WTC11 (cell line): ENCODE results near the gene UBFD1.

Experiments used
- ESRRA ChIP-seq: sonication (generic); formaldehyde crosslinking; IDR thresholded peaks from 2 replicates; pipeline ENCODE4 v1.8.1; 2022; ENCODE audit warnings: mild to moderate bottlenecking, missing genetic modification reagents, borderline replicate concordance
- JAZF1 ChIP-seq: fragments of 250-450 bp; sonication (Bioruptor Pico); IDR thresholded peaks from 2 replicates; pipeline ENCODE4 v1.9.0; 2021; ENCODE audit warnings: moderate library complexity, mild to moderate bottlenecking, inconsistent platforms
- JUN ChIP-seq: sonication (generic); formaldehyde crosslinking; IDR thresholded peaks from 2 replicates; pipeline ENCODE4 v1.8.0; 2023; ENCODE audit warnings: mild to moderate bottlenecking, missing genetic modification reagents
- MAX ChIP-seq: sonication (generic); formaldehyde crosslinking; IDR thresholded peaks from 2 replicates; pipeline ENCODE4 v1.8.0; 2022; ENCODE audit warnings: mild to moderate bottlenecking, missing genetic modification reagents
- ZBTB43 ChIP-seq: sonication (generic); formaldehyde crosslinking; IDR thresholded peaks from 2 replicates; pipeline ENCODE4 v1.8.1; 2023; ENCODE audit warnings: mild to moderate bottlenecking, missing genetic modification reagents
- ZNF532 ChIP-seq: fragments of 250-450 bp; sonication (Bioruptor Pico); IDR thresholded peaks from 2 replicates; pipeline ENCODE4 v1.9.0; 2021; ENCODE audit warnings: mild to moderate bottlenecking, borderline replicate concordance
- TF ChIP-seq, protein P1 (sequence below): sonication (generic); formaldehyde crosslinking; IDR thresholded peaks from 2 replicates; pipeline ENCODE4 v1.8.1; 2023; ENCODE audit warnings: mild to moderate bottlenecking, missing genetic modification reagents
- TF ChIP-seq, protein P2 (sequence below): fragments of 200-600 bp; IDR thresholded peaks from 2 replicates; pipeline ENCODE4 v1.8.0; 2022; ENCODE audit warnings: antibody characterized with exemption
- TF ChIP-seq, protein P3 (sequence below): sonication (generic); formaldehyde crosslinking; IDR thresholded peaks from 2 replicates; pipeline ENCODE4 v1.8.1; 2023; ENCODE audit warnings: mild to moderate bottlenecking, missing genetic modification reagents, borderline replicate concordance
- TF ChIP-seq, protein P4 (sequence below): sonication (generic); formaldehyde crosslinking; IDR thresholded peaks from 2 replicates; pipeline ENCODE4 v1.8.0; 2022; ENCODE audit warnings: missing genetic modification reagents
- TF ChIP-seq, protein P5 (sequence below): sonication (generic); formaldehyde crosslinking; conservative IDR thresholded peaks from 2 replicates; pipeline ENCODE4 v1.8.1; 2022; ENCODE audit warnings: mild to moderate bottlenecking, missing genetic modification reagents

DNA sequence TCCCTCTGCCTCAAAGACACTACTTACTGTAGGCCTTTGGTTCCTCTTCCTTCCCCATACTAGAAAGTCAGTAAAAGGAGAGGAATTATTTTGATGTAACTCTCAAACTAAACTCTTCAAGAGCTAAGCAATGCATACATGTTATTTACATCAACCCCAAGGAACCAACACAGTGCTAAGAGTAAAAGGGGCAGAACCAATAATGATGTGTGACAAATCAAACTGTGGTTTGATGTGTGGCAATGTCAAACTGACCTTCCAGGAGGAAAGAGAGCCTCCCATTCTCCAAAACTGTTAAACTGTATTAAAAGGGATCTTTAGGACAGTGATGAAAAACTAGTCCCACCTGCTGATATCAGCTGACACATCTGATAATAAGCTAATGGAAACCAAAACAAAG is 22.9 kb downstream of the UBFD1 start:
- TF ChIP-seq, protein P1, sequence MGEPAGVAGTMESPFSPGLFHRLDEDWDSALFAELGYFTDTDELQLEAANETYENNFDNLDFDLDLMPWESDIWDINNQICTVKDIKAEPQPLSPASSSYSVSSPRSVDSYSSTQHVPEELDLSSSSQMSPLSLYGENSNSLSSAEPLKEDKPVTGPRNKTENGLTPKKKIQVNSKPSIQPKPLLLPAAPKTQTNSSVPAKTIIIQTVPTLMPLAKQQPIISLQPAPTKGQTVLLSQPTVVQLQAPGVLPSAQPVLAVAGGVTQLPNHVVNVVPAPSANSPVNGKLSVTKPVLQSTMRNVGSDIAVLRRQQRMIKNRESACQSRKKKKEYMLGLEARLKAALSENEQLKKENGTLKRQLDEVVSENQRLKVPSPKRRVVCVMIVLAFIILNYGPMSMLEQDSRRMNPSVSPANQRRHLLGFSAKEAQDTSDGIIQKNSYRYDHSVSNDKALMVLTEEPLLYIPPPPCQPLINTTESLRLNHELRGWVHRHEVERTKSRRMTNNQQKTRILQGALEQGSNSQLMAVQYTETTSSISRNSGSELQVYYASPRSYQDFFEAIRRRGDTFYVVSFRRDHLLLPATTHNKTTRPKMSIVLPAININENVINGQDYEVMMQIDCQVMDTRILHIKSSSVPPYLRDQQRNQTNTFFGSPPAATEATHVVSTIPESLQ (CRISPR knock-in tag) = no peak
- TF ChIP-seq, protein P2, sequence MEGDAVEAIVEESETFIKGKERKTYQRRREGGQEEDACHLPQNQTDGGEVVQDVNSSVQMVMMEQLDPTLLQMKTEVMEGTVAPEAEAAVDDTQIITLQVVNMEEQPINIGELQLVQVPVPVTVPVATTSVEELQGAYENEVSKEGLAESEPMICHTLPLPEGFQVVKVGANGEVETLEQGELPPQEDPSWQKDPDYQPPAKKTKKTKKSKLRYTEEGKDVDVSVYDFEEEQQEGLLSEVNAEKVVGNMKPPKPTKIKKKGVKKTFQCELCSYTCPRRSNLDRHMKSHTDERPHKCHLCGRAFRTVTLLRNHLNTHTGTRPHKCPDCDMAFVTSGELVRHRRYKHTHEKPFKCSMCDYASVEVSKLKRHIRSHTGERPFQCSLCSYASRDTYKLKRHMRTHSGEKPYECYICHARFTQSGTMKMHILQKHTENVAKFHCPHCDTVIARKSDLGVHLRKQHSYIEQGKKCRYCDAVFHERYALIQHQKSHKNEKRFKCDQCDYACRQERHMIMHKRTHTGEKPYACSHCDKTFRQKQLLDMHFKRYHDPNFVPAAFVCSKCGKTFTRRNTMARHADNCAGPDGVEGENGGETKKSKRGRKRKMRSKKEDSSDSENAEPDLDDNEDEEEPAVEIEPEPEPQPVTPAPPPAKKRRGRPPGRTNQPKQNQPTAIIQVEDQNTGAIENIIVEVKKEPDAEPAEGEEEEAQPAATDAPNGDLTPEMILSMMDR = no peak
- TF ChIP-seq, protein P3, sequence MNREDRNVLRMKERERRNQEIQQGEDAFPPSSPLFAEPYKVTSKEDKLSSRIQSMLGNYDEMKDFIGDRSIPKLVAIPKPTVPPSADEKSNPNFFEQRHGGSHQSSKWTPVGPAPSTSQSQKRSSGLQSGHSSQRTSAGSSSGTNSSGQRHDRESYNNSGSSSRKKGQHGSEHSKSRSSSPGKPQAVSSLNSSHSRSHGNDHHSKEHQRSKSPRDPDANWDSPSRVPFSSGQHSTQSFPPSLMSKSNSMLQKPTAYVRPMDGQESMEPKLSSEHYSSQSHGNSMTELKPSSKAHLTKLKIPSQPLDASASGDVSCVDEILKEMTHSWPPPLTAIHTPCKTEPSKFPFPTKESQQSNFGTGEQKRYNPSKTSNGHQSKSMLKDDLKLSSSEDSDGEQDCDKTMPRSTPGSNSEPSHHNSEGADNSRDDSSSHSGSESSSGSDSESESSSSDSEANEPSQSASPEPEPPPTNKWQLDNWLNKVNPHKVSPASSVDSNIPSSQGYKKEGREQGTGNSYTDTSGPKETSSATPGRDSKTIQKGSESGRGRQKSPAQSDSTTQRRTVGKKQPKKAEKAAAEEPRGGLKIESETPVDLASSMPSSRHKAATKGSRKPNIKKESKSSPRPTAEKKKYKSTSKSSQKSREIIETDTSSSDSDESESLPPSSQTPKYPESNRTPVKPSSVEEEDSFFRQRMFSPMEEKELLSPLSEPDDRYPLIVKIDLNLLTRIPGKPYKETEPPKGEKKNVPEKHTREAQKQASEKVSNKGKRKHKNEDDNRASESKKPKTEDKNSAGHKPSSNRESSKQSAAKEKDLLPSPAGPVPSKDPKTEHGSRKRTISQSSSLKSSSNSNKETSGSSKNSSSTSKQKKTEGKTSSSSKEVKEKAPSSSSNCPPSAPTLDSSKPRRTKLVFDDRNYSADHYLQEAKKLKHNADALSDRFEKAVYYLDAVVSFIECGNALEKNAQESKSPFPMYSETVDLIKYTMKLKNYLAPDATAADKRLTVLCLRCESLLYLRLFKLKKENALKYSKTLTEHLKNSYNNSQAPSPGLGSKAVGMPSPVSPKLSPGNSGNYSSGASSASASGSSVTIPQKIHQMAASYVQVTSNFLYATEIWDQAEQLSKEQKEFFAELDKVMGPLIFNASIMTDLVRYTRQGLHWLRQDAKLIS (CRISPR knock-in tag) = no peak
- TF ChIP-seq JUN (CRISPR knock-in tag) = no peak
- TF ChIP-seq, protein P4, sequence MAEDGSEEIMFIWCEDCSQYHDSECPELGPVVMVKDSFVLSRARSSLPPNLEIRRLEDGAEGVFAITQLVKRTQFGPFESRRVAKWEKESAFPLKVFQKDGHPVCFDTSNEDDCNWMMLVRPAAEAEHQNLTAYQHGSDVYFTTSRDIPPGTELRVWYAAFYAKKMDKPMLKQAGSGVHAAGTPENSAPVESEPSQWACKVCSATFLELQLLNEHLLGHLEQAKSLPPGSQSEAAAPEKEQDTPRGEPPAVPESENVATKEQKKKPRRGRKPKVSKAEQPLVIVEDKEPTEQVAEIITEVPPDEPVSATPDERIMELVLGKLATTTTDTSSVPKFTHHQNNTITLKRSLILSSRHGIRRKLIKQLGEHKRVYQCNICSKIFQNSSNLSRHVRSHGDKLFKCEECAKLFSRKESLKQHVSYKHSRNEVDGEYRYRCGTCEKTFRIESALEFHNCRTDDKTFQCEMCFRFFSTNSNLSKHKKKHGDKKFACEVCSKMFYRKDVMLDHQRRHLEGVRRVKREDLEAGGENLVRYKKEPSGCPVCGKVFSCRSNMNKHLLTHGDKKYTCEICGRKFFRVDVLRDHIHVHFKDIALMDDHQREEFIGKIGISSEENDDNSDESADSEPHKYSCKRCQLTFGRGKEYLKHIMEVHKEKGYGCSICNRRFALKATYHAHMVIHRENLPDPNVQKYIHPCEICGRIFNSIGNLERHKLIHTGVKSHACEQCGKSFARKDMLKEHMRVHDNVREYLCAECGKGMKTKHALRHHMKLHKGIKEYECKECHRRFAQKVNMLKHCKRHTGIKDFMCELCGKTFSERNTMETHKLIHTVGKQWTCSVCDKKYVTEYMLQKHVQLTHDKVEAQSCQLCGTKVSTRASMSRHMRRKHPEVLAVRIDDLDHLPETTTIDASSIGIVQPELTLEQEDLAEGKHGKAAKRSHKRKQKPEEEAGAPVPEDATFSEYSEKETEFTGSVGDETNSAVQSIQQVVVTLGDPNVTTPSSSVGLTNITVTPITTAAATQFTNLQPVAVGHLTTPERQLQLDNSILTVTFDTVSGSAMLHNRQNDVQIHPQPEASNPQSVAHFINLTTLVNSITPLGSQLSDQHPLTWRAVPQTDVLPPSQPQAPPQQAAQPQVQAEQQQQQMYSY (CRISPR knock-in tag) = no peak
- TF ChIP-seq JAZF1 (CRISPR knock-in tag) = no peak
- TF ChIP-seq ESRRA (CRISPR knock-in tag) = no peak
- TF ChIP-seq, protein P5, sequence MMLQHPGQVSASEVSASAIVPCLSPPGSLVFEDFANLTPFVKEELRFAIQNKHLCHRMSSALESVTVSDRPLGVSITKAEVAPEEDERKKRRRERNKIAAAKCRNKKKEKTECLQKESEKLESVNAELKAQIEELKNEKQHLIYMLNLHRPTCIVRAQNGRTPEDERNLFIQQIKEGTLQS (CRISPR knock-in tag) = no peak
- TF ChIP-seq ZBTB43 (CRISPR knock-in tag) = no peak
- TF ChIP-seq MAX (CRISPR knock-in tag) = no peak
- TF ChIP-seq ZNF532 = no peak
